Fibroblast of upper back skin (primary cell): ENCODE data around the gene NUDT3.
"Not testable (repeated sequence)": the region's sequence is repeated elsewhere in the genome, so short reads cannot be mapped to it uniquely, and the experiment has no call there.

Source experiments
- DNase-seq: peaks from one replicate; pipeline ENCODE4 v3.0.0-alpha.2; 2013

Gene NUDT3

DNA sequence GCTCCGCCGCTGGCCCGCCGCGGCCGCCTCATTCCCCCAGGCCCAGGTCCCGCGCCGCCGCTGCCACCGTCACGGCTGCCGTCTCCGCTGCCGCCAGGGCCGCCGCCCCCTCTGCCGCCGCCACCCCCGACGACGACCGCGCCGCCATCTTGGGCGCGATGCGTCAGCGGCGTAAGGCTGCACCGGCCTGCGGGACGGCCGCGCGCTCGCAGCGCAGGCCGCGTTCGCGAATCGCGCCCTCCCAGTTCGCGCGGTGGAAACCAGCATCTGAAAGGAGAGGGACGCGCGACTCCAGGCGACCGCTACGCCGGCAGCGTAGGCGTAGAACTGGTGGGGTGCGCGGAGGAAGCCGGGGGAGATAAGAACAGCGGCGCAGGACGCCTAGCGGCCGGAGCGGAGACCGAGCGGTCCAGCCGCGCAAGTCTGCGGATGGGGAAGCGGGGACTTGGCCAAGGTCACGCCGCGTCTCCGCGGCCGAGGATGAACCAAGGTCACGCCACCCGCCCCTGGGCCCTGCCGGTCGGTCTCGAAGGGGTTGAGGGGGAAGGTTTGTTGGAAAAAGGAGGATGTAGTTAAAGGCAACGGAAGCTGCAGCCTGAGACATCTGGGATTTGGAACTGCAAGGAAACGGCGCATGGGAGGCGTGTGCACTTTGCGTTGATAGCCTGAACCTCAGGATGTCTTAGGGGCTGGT lies at the start of gene NUDT3:
Gene NUDT3, minus strand, starts transcription at position 173 of the 694 bp plus-strand sequence. CDS start 307 bp downstream, outside the sequence.
- DNase-seq = peak; percentile 89

DNA sequence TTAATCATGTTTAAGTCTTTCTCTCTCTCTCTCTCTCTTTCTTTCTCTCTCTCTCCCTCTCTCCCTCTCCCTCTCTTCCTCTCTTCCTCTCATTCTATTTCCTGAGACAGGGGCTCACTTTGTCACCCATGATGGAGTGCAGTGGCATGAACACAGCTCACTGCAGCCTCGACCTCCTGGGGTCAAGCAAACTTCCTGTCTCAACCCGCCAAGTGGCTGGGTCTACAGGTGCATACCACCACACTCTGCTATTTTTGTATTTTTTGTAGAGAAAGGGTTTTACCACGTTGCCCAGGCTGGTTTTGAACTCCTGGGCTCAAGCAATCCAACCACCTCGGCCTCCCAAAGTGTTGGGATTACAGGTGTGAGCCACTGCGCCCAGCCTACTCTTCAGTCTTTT lies 49.1 kb upstream of the NUDT3 start:
- no peak for DNase-seq

DNA sequence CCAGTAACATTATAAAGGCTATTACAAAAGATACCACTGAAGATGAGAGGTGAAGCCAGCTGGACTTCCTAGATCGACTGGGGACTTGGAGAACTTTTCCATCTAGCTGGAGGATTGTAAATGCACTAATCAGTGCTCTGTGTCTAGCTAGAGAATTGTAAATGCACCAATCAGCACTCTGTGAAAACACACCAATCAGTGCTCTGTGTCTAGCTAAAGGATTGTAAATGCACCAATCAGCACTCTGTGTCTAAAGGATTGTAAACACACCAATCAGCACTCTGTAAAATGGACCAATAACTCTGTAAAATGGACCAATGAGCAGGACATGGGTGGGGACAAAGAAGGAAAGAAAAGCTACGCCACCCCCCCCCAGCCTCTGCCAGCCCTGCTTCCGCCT lies 47.0 kb upstream of the NUDT3 start:
- no peak for DNase-seq

DNA sequence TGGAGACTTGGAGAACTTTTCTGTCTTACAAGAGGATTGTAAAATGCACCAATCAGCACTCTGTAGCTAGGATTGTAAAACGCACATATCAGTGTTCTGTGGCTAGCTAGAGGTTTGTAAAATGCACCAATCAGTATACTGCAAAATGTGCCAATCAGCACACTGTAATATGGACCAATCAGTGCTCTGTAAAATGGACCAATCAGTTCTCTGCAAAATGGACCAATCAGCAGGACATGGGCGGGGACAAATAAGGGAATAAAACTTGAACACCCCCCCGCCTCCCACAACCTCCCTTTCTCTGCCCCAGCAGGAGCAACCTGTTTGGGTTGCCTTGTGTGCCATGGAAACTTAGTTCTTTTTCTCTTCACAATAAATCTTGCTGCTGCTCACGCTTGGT lies 46.2 kb upstream of the NUDT3 start:
- no peak for DNase-seq

DNA sequence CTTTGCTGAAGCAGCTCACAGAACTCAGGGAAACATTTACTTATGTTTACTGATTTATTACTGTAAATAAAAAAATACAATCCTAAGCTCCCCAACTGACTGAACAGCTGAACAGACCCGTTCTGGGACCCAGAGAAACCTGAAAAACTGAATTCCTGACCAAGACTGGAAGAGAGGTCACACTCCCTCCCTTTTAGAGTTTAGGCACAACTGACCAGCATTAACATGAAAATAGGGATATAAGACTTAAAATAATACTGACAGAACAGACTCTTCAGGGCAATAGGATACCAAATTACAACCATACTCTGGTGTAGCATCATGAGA lies 45.1 kb upstream of the NUDT3 start:
- no peak for DNase-seq

DNA sequence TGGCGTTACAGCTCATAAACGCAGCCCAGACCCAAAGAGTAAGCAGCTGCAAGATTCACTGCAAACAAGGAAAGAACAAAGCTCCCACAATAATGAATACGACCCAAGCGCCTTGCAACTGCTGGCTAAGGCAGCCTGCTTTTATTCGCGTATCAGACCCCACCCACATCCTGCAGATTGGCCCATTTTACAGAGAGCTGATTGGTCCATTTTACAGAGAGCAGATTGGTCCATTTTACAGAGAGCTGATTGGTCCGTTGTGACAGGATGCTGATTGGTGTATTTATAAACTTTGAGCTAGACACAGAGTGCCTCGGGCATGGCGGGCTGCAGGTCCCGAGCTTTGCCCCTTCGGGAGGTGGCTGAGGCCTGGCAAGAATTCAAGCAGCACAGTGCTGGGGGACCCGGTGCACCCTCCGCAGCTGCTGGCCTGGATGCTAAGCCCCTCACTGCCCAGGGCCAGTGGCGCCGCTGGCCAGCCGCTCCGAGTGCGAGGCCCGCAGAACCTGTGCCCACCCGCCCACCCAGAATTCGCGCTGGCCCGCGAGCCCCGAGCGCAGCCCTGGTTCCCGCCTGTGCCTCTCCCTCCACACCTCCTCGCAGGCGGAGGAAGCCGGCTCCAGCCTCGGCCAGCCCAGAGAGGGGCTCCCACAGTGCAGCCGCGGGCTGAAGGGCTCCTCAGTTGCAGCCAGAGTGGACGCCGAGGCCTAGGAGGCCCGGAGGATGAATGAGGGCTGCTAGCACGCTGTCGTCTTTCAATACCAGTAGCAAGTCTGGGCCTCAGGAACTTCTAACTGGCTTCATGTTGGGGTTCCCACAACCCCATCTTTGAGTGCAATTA lies 44.6 kb upstream of the NUDT3 start:
- no peak for DNase-seq

DNA sequence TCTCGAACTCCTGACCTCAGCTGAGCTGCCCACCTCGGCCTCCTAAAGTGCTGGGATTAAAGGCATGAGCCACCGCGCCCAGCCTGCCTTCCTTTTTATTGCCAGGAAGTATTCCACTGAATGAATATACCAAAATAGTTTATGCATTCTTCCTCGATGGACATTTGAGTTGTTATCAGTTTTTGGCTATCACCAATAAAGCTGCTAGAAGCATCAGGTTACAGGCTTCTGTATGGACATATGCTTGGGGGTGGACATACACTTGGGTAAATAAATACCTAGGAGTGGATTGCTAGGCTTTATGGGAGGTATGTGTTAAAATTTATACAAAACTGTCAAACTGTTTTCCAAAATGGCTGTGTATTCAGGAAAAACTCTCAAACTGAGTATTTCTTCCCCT lies 43.4 kb upstream of the NUDT3 start:
- no peak for DNase-seq

DNA sequence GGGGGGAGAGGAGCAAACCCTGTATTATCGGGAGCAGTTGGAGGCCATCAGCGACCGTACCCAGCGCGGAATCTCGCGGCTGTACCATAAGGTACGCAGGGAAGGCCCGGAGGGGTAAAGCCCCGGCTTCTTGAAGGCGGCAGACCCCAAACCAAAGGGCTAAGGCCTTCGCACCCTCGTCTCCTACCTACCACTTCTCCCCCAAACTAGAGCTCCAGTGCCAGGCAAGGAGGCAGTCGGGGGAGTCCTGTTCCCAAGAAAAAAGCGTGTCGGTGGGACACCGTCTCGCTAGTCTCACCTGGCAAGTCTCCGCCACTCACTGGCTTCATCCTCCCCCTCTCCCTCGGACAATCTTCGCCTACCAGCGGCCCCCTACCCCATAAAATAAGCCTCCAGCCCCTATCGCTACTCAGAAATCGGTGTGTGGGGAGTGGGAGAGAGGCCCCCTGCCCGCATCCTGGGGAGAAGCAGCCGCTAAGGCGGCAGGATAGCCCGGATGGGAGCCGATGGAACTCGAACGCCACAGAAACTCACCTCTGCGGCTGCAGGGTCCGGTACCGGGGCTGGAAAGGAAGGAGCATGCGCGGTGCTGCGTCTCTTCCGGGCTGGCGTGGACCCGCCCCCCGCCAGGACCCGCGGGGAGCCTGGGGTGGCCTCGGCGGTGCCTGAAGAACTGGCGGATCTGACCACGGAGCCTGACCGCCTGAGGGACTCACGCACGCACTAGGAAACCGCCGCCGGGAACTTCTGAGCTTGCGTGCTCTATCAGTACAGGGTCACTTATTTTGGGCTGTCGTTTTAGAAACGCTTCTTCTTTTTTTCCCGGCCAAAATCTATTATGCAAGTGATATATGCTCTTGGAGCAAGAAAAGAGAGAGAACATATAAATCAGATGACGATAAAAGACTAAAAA lies 33.3 kb upstream of the NUDT3 start, which contains the start of gene RPS10:
Gene RPS10, minus strand, starts transcription at position 572 of the 913 bp plus-strand sequence. CDS start 848 bp downstream, outside the sequence.
- peak; percentile 93 for DNase-seq

DNA sequence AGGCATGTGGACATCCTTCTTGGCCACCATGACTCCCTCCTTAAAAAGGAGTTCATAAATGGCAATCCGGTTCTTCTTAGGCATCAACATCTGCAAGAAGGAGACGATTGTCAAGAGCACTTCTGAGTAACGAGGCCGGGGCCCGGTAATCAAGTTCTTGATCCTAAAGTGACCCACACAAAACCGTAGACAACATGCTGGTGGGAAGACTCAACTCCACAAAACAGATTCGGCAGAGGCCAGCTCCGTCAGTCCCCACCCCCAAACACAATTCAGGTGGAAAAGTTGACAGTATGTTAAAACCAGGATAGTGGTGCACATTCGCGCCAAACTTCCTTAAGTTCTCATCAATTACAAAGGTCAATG lies 32.6 kb upstream of the NUDT3 start:
- DNase-seq = no peak

DNA sequence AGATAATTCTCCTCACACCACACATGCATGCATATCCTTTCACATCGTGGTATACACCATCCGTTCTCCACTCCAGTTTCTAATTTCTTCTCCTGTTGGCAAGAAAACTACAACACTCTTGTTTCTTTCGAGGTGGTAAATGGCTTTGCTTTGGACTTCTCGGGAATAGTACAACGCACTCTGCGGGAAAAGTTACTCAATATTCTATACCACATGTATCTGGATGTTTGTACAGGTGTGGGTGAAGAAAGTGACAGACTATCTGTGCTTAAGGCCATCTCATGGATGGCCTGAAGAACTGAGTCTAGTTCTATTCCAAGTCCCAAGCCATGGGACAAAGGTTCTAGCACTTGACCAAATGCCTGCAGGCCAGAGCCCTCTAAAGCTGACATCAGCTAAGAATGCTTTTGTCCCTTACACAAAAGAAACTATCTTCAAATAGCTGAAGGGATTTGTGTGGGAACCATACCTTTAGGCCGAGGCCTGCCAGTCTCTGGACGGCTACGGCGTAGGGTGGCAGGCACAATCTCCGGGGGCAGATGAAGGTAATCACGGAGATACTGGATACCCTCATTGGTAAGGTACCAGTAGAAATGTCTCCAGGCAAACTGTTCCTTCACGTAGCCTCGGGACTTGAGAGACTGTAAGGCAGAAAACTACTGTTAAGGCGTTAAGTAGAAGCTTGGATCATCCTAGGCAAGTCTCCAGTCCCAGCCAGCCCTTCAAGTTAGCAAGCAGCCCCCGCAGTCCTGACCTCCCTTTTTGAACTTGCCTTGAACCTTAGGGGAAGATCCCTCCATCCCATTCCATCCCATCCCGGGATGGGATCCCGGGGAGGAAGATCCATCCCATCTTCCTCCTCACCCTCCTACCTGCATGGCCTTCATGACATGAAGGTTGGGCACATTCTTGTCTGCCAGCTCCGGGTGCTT lies 32.0 kb upstream of the NUDT3 start:
- no peak for DNase-seq

DNA sequence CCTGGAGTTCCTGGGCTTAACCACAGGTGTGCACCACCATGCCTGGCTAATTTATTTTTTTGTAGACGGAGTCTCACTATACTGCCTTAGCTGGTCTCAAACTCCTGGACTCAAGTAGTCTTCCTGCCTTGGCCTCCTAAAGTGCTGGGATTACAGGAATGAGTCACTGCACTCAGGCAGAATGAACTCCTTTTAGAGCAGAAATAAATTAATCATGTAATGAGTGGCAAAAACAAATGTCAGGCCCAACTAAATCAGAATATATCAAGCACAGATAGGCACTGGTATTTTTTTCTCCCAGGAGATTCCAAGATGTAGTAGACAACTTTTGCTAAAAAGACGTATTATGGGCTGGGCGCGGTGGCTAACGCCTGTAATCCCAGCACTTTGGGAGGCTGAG lies 30.8 kb upstream of the NUDT3 start:
- no peak for DNase-seq

DNA sequence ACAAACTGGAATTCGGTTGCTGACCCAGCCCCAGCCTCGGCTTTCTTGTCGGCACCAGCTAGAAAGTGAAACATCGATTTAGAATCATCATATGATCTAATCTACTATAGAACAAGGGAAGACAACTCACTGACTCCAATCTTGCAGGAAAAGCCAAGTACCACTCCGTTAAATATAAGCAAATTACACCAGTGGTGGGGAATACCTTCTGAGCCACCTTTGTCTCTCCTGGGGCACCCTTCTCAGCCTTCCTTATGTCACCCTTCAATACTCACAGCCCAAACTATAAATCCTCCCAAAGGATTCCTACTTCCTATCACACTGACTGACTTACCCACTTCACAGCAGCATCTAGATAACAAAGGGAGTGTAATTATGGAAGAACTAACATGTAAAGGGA lies 25.9 kb upstream of the NUDT3 start:
- DNase-seq = no peak

DNA sequence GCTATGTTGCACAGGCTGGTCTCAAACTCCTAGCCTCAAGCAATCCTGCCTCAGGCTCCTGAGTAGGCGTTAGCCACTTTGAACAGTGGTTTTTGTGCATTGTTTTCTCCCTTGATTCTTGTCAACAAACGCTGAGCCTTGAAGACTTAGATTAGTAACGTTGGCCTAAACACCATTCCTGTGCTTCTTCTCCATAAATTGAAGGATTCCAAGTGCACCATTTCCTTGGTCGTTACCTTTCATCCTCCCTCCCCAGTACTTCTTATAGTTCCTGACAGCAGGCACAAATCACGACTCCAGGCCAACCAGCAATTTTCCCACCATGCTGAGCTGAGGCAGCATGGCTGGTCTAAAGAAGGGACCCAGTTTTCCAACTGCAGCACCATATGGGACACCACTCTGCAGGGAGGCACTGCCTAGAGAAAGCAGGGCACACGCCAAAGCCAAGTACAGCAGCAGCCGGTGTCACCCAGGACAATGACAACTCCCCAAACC lies 24.5 kb upstream of the NUDT3 start:
- no peak for DNase-seq

DNA sequence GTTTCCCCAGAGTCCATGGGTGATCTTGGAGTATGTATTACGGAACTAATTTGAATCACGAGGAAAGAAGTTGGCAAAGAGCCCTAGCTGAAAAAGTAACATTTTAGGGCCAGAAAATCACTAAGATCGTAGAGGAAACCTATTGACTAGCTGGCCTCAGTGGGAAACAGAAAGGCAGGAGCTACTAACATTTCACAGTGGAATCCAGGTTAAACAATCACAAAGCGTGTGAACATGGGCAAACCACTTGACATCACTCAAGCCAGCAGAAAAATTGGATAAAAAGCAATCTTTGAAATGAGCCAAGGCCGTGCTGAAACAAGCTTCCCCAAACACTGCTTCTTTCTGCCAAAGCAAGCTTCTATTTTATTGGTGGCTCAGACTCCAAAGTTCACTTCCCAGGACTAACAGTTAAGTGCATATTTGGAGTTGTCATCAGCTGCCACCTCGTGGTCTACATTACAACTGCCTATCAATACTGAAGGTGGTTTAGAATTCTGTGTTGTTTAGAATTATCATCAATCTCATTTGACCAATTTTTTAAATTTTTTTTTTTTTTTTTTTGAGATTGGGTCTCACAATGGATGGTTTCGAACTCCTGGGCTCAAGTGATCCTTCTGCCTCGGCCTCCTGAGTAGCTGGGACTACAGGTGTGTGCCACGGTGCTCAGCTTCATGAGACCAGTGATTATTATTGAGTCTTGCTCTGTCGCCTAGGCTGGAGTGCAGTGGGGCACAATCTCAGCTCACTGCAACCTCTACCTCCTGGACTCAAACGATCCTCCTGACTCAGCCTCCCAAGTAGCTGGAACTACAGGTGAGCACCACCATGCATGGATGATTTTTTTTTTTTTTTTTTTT lies 22.8 kb upstream of the NUDT3 start:
- peak; percentile 60 for DNase-seq

DNA sequence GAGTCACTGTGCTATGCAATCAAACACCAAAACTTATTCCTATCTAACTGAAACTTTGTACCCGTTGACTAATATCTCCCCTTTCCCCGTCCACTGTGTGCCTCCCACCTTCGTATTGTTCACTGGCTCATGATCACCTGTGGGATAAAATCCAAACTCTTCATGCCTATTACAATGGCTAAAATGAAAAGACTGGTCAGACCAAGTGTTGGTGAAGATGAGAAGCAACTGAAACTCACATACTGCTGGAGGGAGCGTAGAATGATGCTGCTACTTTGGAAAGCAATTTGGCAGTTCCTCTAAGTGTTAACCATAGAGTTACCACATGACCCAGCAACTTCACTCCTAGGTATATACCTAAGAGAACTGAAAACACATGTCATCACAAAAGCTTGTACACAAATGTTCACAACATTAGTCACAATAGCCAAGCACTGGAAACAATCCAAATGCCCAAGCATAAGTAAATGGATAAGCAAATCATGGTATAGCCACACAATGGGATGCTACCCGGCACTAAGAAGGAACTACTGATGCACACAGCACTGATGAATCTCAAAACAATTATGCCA lies 20.3 kb upstream of the NUDT3 start:
- no peak for DNase-seq

DNA sequence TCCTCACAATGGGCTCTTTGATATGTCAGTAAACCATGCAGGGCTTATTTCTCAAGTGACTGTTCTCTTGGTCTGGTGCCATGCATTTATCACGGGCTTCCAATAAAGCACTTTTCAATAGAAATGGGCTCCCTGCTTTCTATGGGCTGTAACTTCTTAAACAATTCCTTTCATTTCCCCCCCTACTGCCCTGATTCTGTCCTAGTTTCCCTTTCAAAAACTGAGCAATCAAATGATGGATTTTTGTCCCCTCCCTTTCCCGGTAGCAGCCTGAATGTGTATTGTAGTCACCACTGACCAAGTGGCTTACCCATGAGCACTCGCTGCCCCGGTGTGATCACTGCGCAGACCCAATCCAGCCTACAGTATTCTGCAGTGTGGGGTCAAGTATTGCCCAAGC lies 19.5 kb upstream of the NUDT3 start:
- DNase-seq = no peak

DNA sequence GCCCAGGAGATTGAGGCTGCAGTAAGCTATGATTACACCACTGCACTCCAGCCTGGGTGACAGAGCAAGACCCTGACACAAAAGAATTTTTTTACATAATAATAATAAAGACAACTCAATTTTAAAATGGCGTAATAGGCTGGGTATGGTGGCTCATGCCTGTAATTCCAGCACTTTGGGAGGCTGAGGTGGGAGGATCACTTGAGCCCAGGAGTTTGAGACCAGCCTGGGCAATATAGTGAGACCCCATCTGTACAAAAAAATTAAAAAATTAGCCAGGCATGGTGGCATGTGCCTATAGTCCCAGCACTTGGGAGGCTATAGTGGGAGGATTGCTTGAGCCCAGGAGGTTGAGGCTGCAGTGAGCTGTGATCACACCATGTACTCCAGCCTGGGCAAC lies 15.4 kb upstream of the NUDT3 start:
- not testable (repeated sequence) for DNase-seq

DNA sequence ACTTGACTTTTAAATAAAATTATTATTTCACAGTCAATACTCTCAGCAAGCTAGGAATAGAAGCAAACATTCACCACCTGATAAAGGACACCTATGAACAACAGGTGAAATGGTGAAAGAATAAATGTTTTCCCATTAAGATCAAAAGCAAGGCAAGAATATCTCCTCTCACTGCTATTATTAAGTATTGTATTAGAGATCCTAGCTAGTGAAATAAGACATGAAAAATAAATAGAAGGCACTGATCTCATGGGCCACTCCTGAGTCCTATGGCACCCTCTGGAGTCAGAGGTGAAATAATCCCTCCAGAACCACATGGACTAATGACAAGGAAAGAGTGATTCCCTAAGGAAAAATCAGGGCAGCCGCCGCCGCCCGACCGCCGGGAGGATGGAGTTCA lies 4.0 kb upstream of the NUDT3 start:
- DNase-seq = no peak

DNA sequence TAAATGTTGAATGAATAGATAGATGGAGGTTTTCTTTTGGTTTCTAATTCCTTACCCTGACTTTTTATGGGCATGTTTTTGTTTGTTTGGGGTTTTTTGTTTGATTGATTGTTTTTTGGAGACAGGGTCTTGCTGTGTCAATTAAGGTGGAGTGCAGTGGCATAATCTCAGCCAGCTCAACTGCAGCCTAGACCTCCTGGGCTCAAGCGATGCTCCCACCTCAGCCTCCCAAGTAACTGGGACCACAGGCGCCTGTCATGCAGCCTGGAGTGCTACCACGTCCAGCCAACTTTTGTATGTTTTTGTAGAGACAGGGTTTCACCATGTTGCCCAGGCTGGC lies 1.5 kb upstream of the NUDT3 start:
- no peak for DNase-seq

DNA sequence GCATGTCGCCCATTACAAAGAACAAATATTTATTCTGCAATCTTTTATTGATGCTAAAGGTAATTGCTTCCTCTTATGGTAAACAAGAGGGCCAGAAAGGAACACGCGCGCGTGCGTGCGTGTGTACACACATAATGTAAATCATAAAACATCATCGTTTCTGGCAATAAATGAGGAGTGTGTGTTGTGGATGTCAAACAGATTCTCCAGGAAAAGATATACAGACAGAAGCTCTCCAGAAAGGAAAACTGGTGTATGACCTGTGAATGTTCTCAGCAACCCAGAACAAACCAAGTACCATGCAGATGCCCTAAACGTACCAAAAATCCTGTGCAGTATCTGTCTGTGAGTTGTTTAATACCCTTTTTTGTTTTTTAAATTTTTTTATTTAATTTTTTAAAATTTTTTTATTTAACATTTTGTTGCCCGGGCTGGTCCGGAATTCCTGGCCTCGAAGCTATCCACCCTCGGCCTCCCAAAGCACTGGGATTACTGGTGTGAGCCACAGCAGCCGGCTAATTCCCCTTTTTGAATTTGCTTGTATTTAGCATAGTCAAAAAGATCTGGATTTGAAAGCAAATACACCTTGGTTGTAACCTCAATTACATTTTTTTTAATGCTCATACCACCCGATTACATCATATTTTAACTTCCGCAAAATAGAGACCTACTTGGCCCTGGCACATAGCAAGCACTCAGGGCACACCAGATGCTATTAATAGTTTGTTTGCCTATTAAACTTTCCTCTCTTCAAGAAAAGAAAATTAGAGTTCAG lies 909 bp upstream of the NUDT3 start:
- DNase-seq = no peak
